CD14-positive monocyte (primary cell): Measurements from ENCODE around the gene ANXA4. TPM values are rescaled to one million over a fixed set of nuclear protein-coding genes. Genes with fewer than 3 reads are reported as not detected.
A peak's percentile ranks its signal among the peaks of the same experiment; 100 is the strongest.

Experiments used
- DNase-seq, 3 donors: peaks; one replicate each; pipeline ENCODE4 v3.0.0-alpha.2; 2011 to 2022
- H2AFZ ChIP-seq: 2 replicates; pipeline ENCODE4 v1.6.0; 2012; ENCODE audit warnings: mild to moderate bottlenecking, low read depth, low read length, inconsistent platforms; ENCODE audit not compliant: insufficient read depth, poor library complexity, severe bottlenecking
- H3K27ac ChIP-seq, 2 donors: 1 replicate in 1 of 2; 2 replicates in 1 of 2; pipeline ENCODE4 v1.5.1; 2012 to 2013; ENCODE audit warnings: low read length in 2 of 2, control low read depth in 1 of 2, inconsistent platforms in 1 of 2, low read depth in 1 of 2, mild to moderate bottlenecking in 1 of 2
- H3K27me3 ChIP-seq, 2 donors: one replicate each; pipeline versions ENCODE4 v1.6.0 to v1.6.1; 2011 to 2013; ENCODE audit warnings: low read length in 2 of 2; ENCODE audit not compliant: control insufficient read depth in 2 of 2, insufficient read depth in 2 of 2
- H3K36me3 ChIP-seq, 2 donors: replicated peaks in 1 of 2; 1 replicate in 1 of 2; 2 replicates in 1 of 2; pipeline versions ENCODE4 v1.5.1 to v1.6.1; 2012 to 2013; ENCODE audit warnings: low read length in 2 of 2, control low read depth in 1 of 2, inconsistent platforms in 1 of 2, mild to moderate bottlenecking in 1 of 2; ENCODE audit not compliant: insufficient read depth in 2 of 2, control insufficient read depth in 1 of 2
- H3K4me1 ChIP-seq, 2 donors: 1 replicate in 1 of 2; 2 replicates in 1 of 2; pipeline versions ENCODE4 v1.5.1 to v1.6.1; 2012 to 2013; ENCODE audit warnings: low read length in 2 of 2, control low read depth in 1 of 2, inconsistent platforms in 1 of 2, mild to moderate bottlenecking in 1 of 2, moderate library complexity in 1 of 2; ENCODE audit not compliant: insufficient read depth in 2 of 2, control insufficient read depth in 1 of 2
- H3K4me2 ChIP-seq: replicated peaks from 2 replicates; pipeline ENCODE3; 2012; ENCODE audit warnings: low read length, moderate library complexity, mild to moderate bottlenecking; ENCODE audit not compliant: poor library complexity, severe bottlenecking; ENCODE audit errors: extremely low read depth
- H3K4me3 ChIP-seq, 3 experiments: fragments of 200-600 bp in 1 of 3; sonication (generic) in 1 of 3; replicated peaks in 1 of 3; 1 replicate in 2 of 3; 2 replicates in 1 of 3; pipeline ENCODE4 v1.5.1; 2011 to 2013; ENCODE audit warnings: low read length in 3 of 3, mild to moderate bottlenecking in 3 of 3, control low read depth in 2 of 3, low read depth in 2 of 3, inconsistent platforms in 1 of 3, moderate library complexity in 1 of 3
- H3K79me2 ChIP-seq: 2 replicates; pipeline ENCODE4 v1.6.0; 2012; ENCODE audit warnings: mild to moderate bottlenecking, control low read depth, inconsistent platforms, low read length, moderate library complexity; ENCODE audit not compliant: insufficient read depth
- H3K9ac ChIP-seq: 2 replicates; pipeline ENCODE4 v1.6.0; 2017; ENCODE audit warnings: low read length, mild to moderate bottlenecking; ENCODE audit not compliant: insufficient read depth, poor library complexity, severe bottlenecking
- H3K9me3 ChIP-seq, 2 donors: replicated peaks in 1 of 2; 1 replicate in 1 of 2; 2 replicates in 1 of 2; pipeline versions ENCODE4 v1.5.1 to v1.6.1; 2012 to 2013; ENCODE audit warnings: low read length in 2 of 2, control low read depth in 1 of 2; ENCODE audit not compliant: control insufficient read depth in 1 of 2, insufficient read depth in 1 of 2
- H4K20me1 ChIP-seq: 2 replicates; pipeline ENCODE4 v1.6.0; 2012; ENCODE audit warnings: mild to moderate bottlenecking, low read length, control low read depth, moderate library complexity; ENCODE audit not compliant: insufficient read depth
- H3K27ac Mint-ChIP-seq, 7 donors: one replicate each; pipeline ENCODE4 v1.8.0; 2020; ENCODE audit warnings: mild to moderate bottlenecking in 7 of 7, mixed read lengths in 7 of 7, moderate library complexity in 6 of 7, inconsistent platforms in 2 of 7
- H3K27me3 Mint-ChIP-seq, 3 donors: one replicate each; pipeline ENCODE4 v1.8.0; 2021 to 2022; ENCODE audit warnings: low read depth in 3 of 3, mild to moderate bottlenecking in 3 of 3, mixed read lengths in 3 of 3, moderate library complexity in 3 of 3, inconsistent platforms in 1 of 3
- H3K36me3 Mint-ChIP-seq, 2 donors: one replicate each; pipeline ENCODE4 v1.8.0; 2020; ENCODE audit warnings: mixed read lengths in 2 of 2, inconsistent platforms in 1 of 2, mild to moderate bottlenecking in 1 of 2
- H3K4me1 Mint-ChIP-seq: one replicate; pipeline ENCODE4 v1.8.0; 2020; ENCODE audit warnings: mild to moderate bottlenecking, mixed read lengths
- H3K4me3 Mint-ChIP-seq, 2 donors: one replicate each; pipeline ENCODE4 v1.8.0; 2020; ENCODE audit warnings: mild to moderate bottlenecking in 2 of 2, mixed read lengths in 2 of 2, moderate library complexity in 1 of 2
- H3K9me3 Mint-ChIP-seq, 7 donors: one replicate each; pipeline ENCODE4 v1.8.0; 2020 to 2022; ENCODE audit warnings: mixed read lengths in 7 of 7, mild to moderate bottlenecking in 6 of 7, moderate library complexity in 6 of 7, inconsistent platforms in 2 of 7
- CTCF ChIP-seq: fragments of 200-600 bp; IDR thresholded peaks from one replicate; pipeline ENCODE4 v1.8.0; 2022; ENCODE audit warnings: antibody characterized with exemption, mild to moderate bottlenecking
- WGBS: methylation state at CpG from one replicate; pipeline ENCODE4 v1.1.5; 2013; ENCODE audit warnings: missing lambda C conversion rate; ENCODE audit not compliant: insufficient coverage; 5-methylcytosine and 5-hydroxymethylcytosine counted together
- intact Hi-C, 2 donors: fragments of 100-400 bp; cut with micrococcal nuclease; formaldehyde crosslinking; loops; one replicate each; pipeline versions ENCODE4 v1.15.0 to v1.15.1; 2023
- polyA plus RNA-seq, 3 donors: library from polyadenylated mRNA; depleted of rRNA in 1 of 3; unstranded in 2 of 3; stranded (reverse) in 1 of 3; fragments of 300-500 nt in 2 of 3; fragments of >200 nt in 1 of 3; fragmentation: Illumina TruSeq in 2 of 3; gene quantifications; 1 replicate in 2 of 3; 2 replicates in 1 of 3; pipeline ENCODE4 v1.2.3, GENCODE V29; 2012 to 2021

Gene ANXA4
- polyA plus RNA-seq, 3 donors = 30.0 to 95.7 (median 64.7) TPM

- Histone ChIP-seq H3K27ac (no peak overlapping the region), H3K9me3 (no peaks in the 10 kb centered on the region), H3K79me2 (no peaks in the 10 kb centered on the region), H3K9ac (no peak overlapping the region), H3K27me3 (no peaks in the 10 kb centered on the region), H3K36me3 (peaks cover 9 to 67% of the 10 kb centered on the region in 2 donors), H4K20me1 (no peaks in the 10 kb centered on the region), H3K4me2 (no peak overlapping the region), H3K4me1 (peaks cover 0 to 7% of the 10 kb centered on the region in 2 donors), H2AFZ (no peak overlapping the region), H3K4me3 (no peak overlapping the region)
- H3K4me3 Mint-ChIP-seq = no peak overlapping the region
- peaks cover 11% of the 10 kb centered on the region for H3K4me1 Mint-ChIP-seq
- no peak for TF ChIP-seq CTCF
- no peaks in the 10 kb centered on the region for H3K27me3 Mint-ChIP-seq
- H3K9me3 Mint-ChIP-seq = no peaks in the 10 kb centered on the region
- 31% methylated on average over 2 of the region's 7 CpGs for WGBS
- DNase-seq = no peak
- intact Hi-C loops = loop anchor here in 1 of 2 donors (10.0 kb wide), 1 partner anchor 45 kb away; the partner anchor contains the start of gene ANXA4
- peaks cover 47 to 49% of the 10 kb centered on the region in 2 donors for H3K36me3 Mint-ChIP-seq
- H3K27ac Mint-ChIP-seq = peak overlapping the region in 5 of 7 donors; percentile 1 to 56 (median 10)
Measured at GRCh38 chr2:69789772-69790600, 48.1 kb downstream of the ANXA4 start.

GRCh38 chr2:69790601-69790959 lies 48.6 kb downstream of the ANXA4 start:
- H3K36me3 Mint-ChIP-seq = peaks cover 46 to 47% of the 10 kb centered on the region in 2 donors
- H3K4me1 Mint-ChIP-seq = peaks cover 11% of the 10 kb centered on the region
- no peaks in the 10 kb centered on the region for H3K27me3 Mint-ChIP-seq
- H3K4me2 ChIP-seq = no peak overlapping the region
- H4K20me1 ChIP-seq = no peaks in the 10 kb centered on the region
- no peak for DNase-seq
- peaks cover 9 to 68% of the 10 kb centered on the region in 2 donors for H3K36me3 ChIP-seq
- H3K79me2 ChIP-seq = no peaks in the 10 kb centered on the region
- WGBS = 80% methylated on average over 1 of the region's 1 CpG
- no peak overlapping the region for H2AFZ ChIP-seq
- no peak overlapping the region for H3K9ac ChIP-seq
- no peak overlapping the region for H3K27ac ChIP-seq
- no peak overlapping the region for H3K4me3 ChIP-seq
- intact Hi-C loops = loop anchor here in 1 of 2 donors (10.0 kb wide), 1 partner anchor 46 kb away; the partner anchor contains the start of gene ANXA4
- H3K9me3 Mint-ChIP-seq = no peaks in the 10 kb centered on the region
- H3K27me3 ChIP-seq = no peaks in the 10 kb centered on the region
- H3K27ac Mint-ChIP-seq = peak overlapping the region in 1 of 7 donors; percentile 10
- H3K4me3 Mint-ChIP-seq = no peak overlapping the region
- no peaks in the 10 kb centered on the region for H3K9me3 ChIP-seq
- H3K4me1 ChIP-seq = peaks cover 0 to 7% of the 10 kb centered on the region in 2 donors
- TF ChIP-seq CTCF = no peak
